ENCODE measurements around the gene PLAU.

GRCh38 chr10:73893426-73893825, 17.5 kb upstream of the PLAU start:
- TF ChIP-seq CTCF (IDR thresholded peaks at IDR 0.05; ENCODE audit: low read length) (no peak), EZH2 (optimal IDR thresholded peaks at IDR 0.05; ENCODE audit: low read depth, low read length) (no peak), EZH2phosphoT487 (IDR thresholded peaks at IDR 0.05; ENCODE audit: low read length) (no peak)

All from MM.1S (cell line).